GM12891 (cell line): ENCODE results near the gene S100A7.
"Not testable (repeated sequence)": the region's sequence is repeated elsewhere in the genome, so short reads cannot be mapped to it uniquely, and the experiment has no call there.

Experiments used
- POLR2A ChIP-seq: IDR thresholded peaks from 2 replicates; pipeline ENCODE4 v1.6.1; 2011; ENCODE audit warnings: low read depth, low read length, control low read depth
- POU2F2 ChIP-seq: IDR thresholded peaks from 2 replicates; pipeline ENCODE4 v1.6.1; 2011; ENCODE audit warnings: low read depth, mild to moderate bottlenecking, control low read depth, low read length, moderate library complexity

DNA sequence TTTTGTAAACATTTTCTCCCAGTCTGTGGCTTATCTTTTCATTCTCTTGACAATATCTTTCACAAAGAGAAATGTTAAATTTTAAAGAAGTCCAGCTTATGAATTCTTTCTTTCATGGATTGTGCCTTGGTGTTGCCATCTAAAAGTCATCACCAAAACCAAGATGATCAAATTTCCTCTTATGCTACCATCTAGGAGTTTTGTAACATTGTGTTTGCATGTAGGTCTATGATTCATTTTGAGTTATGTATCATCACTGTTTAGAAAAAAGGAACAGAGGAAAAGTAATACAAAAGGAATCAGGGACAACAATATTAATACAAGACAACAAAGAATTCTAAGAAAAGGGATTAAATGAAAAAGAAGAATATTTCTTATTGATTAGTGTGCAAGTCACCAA, 2.3 kb upstream of the S100A7 start:
- TF ChIP-seq POLR2A, POU2F2: not testable (repeated sequence)
